Mesenteric fat pad (tissue), 1 donor: ENCODE measurements around the gene HAPLN2. TPM values are rescaled to one million over a fixed set of nuclear protein-coding genes. Genes with fewer than 3 reads are reported as not detected.
"Not testable (repeated sequence)": the region's sequence is repeated elsewhere in the genome, so short reads cannot be mapped to it uniquely, and the experiment has no call there.

Experiments
- DNase-seq: peaks from one replicate; pipeline ENCODE4 v3.0.0-alpha.2; 2020; ENCODE audit warnings: low spot score
- total RNA-seq: library from RNA; stranded (reverse); fragmentation: NEBNext Ultra II Directional; extraction: Animal tissue kit (Norgen Biotek cat#: 25700); gene quantifications from one replicate; pipeline ENCODE4 v1.2.1, GENCODE V29; 2021
- donor health status: DM: yes; HTN: yes; CAD: no.

The HAPLN2 gene
- total RNA-seq, 1 donor from 2014 or later, result 0.35 TPM

DNA sequence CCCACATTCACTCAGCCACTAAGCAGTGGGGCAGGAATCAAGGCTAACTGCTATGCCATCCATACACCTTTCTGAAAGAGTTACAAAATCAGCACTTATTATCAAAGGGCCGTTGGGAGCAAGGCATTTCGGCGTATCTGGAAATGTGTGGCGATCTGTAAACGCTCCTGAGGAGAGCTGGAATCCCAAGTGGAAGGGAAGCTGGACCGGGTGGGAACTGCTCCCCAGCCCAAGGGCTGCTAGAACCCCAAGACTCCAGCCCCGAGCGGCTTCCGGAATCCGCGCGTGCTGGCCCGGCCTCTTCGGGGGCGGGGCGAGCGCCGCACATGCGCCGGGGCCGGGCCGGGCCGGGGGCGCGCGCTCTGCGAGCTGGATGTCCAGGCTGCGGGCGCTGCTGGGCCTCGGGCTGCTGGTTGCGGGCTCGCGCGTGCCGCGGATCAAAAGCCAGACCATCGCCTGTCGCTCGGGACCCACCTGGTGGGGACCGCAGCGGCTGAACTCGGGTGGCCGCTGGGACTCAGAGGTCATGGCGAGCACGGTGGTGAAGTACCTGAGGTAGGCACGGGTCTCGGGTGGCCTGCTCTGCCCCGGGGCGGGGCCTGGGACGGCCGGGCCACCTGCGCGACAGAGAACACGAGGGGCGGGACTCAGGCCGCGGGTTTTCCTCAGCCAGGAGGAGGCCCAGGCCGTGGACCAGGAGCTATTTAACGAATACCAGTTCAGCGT is 27.6 kb upstream of the HAPLN2 start, which contains the start of gene NAXE:
Gene NAXE (plus strand): TSS at position 345 of the 726 bp plus-strand sequence. CDS start 29 bp downstream, at position 374.
- DNase-seq, result peak; percentile 93

DNA sequence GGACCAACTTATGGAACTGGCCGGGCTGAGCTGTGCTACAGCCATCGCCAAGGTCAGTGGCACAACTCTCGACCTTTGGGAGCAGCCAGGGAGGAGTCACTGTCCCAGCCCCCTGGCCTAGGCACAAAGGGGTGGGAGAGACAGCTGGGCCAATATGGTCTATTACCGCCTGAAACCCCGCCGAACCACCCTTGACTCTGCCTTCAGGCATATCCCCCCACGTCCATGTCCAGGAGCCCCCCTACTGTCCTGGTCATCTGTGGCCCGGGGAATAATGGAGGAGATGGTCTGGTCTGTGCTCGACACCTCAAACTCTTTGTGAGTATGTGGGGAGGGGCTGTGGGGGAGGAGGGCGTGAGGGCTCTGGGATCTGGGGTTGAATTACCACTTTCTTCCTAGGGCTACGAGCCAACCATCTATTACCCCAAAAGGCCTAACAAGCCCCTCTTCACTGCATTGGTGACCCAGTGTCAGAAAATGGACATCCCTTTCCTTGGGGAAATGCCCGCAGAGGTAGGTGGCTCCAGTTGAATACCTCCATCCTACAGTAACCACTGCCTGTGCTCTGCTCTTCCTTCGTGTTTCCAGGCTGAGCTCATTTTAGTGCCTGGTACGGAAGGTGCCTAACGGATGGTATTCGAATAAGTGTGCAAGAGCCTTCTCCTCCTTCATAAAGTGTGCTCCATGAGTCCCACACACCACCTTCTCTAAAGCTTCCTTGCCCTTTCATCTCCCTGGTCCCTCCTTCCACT is 26.9 kb upstream of the HAPLN2 start:
- DNase-seq, result no peak

DNA sequence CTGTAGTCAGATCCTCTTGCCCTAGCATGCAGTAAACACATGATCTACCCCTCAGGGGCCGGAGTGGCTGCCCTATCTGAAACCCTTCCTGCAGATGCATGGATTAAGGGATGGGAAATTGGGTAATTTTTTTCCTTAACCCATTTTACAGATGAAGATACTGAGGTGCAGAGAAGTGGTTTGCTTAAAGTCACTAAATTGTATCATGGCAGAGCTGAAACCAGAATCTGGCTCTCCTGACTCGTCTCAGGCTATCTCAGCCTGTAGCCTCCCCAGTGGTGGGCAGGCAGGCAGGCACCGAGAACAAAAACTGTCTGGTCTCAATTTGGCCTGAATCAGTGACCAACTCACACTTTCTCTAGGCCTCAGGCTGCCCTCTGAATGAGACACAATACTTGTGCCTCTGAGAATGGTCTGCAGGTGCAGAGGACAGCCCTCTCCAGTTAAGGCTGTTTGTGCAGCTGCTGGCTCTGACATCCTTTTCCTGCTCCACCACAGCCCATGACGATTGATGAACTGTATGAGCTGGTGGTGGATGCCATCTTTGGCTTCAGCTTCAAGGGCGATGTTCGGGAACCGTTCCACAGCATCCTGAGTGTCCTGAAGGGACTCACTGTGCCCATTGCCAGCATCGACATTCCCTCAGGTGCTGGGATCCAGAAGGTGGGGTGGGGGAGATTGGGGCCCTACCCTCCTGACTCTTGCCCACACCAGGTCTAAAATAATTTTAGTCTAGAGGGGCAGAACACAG is 26.1 kb upstream of the HAPLN2 start:
- no peak for DNase-seq

DNA sequence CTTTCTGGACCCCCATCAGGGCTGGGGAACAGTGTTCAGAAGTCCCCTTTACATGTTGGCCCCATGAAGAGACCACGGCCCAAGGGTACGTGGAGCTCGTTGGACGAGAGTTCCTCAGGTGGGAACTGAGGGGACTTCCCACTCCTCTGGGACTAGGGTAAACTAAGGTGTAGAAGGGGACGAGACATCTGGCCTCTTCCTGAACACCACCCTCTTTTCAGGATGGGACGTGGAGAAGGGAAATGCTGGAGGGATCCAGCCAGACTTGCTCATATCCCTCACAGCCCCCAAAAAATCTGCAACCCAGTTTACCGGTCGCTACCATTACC is 25.6 kb upstream of the HAPLN2 start:
- no peak for DNase-seq

- no peak for DNase-seq
These were observed 25.0 kb upstream of the HAPLN2 start for GRCh38 chr1:156594190-156594589.

GRCh38 chr1:156595016-156595415 is 24.2 kb upstream of the HAPLN2 start:
- no peak for DNase-seq

DNA sequence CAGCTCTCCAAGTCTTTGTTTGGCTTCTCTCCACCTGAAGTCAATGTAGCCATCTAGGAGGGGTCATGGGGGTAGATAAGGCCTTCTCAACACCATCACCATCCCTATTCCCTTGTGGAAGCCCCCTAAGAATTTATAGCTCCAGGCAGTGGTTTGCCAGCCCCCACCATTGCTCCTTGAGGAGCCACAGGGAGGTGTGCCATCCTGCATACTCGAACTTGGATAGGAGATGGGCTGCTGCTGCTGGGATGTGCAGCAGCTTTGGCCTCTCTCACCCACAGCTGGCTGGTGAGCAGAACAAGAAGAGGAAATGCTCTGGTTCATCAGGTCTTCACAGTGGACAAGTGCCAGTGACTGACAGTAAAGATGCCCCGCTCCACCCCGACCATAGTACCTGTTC is 22.8 kb upstream of the HAPLN2 start:
- DNase-seq, result no peak

- DNase-seq, result no peak
These were observed 21.1 kb upstream of the HAPLN2 start for GRCh38 chr1:156598125-156598524.

DNA sequence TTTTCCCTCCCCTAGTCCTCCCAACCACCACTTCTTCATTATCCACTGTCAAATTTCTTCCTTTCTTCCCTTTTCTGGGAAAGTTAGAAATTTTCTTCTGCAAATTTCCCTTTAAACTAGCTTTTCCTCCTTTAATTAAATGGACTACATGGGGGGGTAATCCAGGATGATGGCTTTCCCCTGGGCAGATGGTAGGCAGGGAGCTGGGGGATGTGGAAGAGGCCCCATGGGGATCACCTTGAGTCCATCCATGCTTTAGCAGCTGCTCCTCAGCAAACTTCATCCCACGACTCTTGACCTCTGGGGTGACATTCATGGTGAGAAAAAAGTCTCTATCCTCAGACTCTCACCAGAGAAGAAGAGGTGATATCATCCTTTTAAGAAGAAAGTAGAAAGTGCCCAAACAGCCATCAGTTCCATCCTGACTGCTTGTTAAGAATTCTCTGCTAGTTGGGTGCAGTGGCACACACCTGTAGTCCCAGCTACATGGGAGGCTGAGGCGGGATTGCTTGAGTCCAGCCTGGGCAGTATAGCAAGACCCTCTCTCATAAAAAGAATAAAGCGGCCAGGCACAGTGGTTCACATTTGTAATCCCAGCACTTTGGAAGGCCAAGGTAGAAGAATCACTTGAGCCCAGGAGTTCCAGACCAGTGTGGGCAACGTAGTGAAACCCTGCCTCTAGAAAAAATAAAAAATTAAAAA is 20.3 kb upstream of the HAPLN2 start:
- no peak for DNase-seq

DNA sequence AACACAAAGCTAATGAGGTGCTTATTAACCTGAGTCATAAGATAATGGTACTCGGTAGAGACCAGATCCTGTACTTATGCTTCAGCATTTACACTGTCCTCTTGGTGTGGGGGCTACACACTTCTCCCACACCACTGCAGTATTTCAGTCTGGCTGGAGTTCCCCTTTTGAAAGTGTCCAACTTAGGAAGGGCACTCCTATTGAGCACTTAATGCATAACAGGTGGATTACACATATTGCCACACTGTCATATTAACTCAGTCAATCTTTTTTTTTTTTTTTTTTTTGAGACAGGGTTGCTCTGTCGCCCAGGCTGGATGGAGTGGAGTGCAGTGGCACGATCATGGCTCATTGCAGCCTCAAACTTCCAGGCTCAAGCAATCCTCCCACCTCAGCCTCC is 19.4 kb upstream of the HAPLN2 start:
- no peak for DNase-seq

GRCh38 chr1:156600733-156601121 is 18.5 kb upstream of the HAPLN2 start:
- no peak for DNase-seq

GRCh38 chr1:156601122-156601830 is 17.9 kb upstream of the HAPLN2 start, which contains the start of gene GPATCH4:
TSS of gene GPATCH4 (minus strand) at chr1:156601479.
- DNase-seq, result peak; percentile 93

DNA sequence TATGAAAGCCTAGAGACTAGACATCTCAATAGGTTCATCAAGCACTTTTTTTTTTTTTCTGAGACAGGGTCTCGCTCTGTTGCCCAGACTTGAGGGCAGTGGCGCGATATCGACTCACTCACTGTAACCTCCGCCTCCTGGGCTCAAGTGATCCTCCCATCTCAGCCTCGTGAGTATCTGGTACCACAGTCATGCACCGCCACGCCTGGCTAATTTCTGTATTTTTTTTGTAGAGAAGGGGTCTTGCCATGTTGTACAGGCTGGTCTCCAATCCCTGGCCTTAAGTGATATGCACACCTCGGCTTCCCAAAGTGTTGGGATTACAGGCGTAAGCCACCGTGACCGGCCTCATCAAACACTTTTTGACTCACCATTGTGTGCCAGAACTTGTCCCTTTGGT is 17.3 kb upstream of the HAPLN2 start:
- DNase-seq, result no peak

DNA sequence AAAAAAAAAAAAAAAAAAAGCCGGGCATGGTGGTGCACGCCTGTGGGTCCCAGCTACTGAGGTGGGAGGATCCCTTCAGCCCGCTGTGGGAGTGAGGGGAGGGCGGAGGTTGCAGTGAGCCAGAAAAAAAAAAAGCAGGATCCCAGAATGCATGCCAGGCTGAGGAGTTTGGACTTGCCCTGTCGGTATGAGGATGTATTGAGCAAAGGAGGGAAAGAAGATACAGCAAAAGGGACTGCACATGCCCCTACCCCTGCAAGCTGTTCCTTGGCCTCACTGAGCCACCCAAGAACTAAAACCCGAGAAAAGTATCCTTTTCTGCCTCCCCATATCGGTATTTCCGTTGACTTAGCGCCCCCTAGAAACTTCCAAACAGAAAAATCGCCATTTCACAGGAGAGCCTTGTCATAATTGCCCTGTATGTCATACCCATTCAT is 16.6 kb upstream of the HAPLN2 start:
- no peak for DNase-seq

DNA sequence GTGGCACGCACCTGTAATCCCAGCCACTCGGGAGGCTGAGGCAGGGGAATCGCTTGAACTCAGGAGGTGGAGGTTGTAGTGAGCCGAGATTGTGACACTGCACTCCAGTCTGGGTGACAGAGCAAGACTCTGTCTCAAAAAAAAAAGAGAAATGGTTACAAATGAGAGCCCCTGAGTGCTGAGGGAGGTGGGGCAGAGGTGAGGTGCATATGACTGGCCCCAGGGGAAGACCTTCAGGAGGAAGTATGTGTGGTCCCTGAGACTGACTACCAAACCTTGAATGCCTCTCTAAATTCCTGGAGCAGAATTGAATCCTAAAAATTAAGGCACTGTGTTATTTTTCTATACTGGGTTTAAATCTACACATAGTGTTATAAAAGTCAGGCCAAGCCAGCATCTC is 11.9 kb upstream of the HAPLN2 start:
- DNase-seq, result not testable (repeated sequence)

DNA sequence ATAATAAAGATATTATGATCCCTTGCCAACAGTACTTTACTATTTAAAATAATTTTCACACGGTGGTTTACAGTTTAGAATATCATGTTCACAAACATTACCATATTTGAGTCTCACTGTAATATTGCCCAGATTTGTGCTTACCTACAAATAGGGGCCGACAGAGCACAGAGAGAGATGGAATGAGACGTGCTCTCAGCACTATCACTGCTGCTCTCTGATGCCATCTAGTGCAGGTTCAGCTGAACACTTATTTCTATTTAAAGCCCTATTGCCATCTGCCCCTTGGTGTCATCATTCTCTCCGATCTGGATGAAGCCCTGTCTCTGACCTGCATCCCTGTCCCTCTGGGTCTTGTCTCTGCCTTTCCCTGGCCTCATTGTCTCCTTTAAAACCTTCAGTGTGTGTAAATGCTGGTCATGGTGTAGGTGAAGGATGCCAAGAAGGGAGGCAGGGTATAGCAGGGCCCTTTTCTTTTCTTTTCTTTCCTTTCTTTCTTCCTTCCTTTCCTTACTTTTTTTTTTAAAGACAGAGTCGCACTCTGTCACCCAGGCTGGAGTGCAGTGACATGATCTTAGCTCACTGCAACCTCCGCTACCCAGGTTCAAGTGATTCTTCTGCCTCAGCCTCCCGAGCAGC is 11.1 kb upstream of the HAPLN2 start:
- DNase-seq, result no peak

GRCh38 chr1:156608981-156609380 is 10.2 kb upstream of the HAPLN2 start:
- no peak for DNase-seq

GRCh38 chr1:156610072-156610471 is 9.1 kb upstream of the HAPLN2 start:
- DNase-seq, result not testable (repeated sequence)

- DNase-seq, result no peak
These were observed 6.5 kb upstream of the HAPLN2 start for GRCh38 chr1:156612666-156613065.

GRCh38 chr1:156615946-156616345 is 3.3 kb upstream of the HAPLN2 start:
- DNase-seq, result no peak
